HG03432 (cell line): Measurements from ENCODE around the gene SCML1.

Experiments
- ATAC-seq: cut with Tn5 transposase; IDR thresholded peaks from one replicate; pipeline ENCODE4 v1.9.1; 2021; ENCODE audit warnings: mild to moderate bottlenecking, moderate library complexity; ENCODE audit not compliant: unreplicated experiment

Gene SCML1, protein sequence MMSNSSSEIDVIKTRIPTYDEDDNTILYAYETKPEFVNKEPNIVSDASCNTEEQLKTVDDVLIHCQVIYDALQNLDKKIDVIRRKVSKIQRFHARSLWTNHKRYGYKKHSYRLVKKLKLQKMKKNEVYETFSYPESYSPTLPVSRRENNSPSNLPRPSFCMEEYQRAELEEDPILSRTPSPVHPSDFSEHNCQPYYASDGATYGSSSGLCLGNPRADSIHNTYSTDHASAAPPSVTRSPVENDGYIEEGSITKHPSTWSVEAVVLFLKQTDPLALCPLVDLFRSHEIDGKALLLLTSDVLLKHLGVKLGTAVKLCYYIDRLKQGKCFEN

DNA sequence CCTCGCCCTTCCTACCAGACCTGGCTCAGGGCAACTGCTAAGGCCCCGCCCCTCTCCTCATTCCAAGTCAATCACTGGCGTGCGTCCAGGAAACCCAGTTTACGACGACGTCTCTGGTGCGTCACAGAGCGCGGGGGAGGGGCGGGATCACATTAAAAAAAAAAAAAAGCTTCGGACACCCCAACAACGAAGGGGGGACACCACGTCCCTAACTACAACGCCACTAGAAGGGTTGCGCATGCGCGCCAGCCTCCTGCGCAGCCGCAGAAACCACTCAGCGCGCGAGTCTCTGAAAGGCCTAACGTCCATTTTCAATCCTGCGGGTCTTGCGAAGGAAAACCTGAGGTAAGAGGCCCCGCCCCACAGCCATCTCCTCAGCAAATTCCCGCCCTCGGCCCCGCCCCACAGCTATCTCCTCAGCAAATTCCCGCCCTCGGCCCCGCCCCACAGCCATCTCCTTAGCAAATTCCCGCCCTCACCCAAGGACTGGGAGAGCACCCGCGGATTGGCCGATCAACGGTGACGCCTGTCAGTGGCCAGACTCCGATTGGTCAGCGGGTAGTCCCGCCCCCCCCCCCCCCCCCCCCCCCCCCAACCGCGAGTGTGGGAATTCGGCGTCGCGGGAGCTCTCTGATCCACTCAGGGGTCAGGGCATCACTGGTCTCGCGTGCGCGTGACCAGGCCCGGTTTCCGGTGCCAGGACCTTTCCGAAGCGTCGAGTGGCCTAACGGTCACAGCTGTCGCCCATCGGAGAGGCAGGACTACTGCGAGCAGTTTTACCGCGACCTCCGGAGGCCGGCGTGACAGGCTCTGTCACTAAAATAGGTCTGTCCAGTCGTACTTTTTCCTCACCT lies at the start of gene SCML1:
Gene SCML1 (plus strand): TSS at position 638 of the 854 bp plus-strand sequence. CDS start 6,694 bp downstream, outside the sequence.
- ATAC-seq, result peak; percentile 79

DNA sequence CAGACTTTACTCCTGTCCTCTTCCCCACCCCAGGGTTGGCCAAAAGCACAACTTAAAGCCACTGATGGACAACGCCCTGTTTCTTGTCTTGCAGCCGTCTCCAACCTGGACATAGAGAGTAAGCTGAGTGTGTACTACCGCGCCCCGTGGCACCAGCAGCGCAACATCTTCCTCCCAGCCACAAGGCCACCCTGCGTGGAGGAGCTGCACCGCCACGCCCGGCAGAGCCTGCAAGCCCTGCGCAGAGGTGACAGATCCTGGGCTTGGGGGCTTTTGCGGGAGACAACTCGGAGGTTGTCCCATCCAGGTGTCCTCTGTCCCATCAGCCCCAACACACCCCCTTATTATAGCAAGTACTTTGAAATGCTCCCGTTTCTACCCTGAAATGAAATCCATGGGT lies 49.6 kb upstream of the SCML1 start:
- ATAC-seq, result no peak

DNA sequence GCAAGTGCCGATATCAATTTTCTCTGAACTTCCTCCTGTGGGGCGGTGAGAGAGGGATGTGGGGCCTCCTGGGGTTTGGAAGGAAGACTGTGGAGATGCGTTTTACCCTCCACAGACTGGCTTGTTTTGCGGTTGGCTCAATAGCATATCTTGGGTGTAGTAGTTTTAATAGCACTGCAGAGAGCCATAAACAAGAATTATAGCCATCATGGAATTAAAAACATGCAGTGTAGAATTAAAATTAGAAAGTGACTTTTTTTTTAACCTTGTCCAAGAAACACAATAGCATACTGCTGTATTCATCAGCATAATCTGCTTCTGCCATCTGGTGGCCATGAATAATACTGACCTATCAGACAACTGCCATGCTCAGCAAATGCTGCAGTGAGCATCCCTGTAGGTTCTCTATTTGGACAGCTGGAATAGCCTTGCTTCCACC lies 47.3 kb upstream of the SCML1 start:
- peak; percentile 64 for ATAC-seq

DNA sequence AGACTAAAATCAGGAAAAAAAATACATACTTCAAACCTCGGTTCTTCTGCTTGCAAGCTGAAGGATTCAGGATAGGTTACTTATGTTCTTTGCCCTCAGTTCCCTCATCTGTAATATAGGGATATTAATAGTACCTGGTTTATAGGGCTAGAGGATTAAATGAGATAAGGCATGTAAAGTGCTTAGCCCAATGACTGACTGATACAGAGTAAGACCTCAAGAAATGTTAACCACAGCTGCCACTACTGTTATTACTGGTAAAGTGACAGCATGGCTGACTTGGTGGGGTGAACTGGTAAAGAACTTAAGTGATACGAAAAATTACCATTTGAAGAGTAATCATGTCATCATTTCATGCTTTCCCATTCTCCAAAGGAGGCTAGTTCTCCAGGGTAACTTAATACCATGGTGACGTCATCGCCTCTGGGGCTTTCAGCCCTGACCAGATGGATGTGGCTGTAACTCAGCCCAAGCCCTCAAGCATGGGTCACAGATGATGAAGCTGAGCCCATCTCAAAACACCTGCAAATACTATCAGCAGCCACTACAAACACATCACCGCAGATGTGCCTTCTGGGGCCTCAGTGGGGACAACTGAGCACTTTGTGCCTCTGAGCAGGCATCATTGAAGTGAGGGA lies 44.5 kb upstream of the SCML1 start:
- no peak for ATAC-seq

DNA sequence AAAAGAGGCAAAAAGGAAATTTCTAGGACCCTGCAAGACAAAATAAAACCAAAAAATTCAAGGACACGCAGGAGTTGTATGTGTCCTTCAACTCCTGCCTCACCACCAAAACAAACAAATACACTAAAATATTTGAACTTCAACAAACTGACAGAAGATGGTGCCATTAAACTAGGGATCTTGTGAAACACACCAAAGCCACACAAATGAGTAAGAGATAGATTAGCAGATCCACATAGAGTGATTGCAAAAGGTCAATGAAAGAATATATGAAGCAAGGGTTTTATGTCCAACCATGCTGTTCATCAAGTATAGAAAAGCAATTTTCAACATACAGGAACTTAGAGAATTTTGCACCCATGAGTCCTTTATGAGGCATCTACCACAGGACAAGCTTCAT lies 40.1 kb upstream of the SCML1 start:
- no peak for ATAC-seq

DNA sequence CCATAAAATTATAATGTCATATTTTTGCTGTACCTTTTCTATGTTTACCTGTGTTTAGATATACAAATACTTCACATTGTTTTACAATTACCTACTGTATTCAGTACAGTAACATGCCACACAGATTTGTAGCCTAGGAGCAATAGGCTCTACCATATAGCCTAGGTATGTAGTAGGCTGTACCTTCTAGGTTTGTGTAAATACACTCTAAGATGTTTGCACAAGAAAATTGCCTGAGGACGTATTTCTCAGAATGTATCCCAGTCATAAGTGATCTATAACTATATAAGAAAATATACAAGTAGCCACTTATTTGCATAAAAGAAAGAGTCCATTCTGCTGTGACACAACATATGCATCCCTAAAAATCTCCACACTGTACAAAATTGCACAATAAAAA lies 36.3 kb upstream of the SCML1 start:
- ATAC-seq, result no peak

DNA sequence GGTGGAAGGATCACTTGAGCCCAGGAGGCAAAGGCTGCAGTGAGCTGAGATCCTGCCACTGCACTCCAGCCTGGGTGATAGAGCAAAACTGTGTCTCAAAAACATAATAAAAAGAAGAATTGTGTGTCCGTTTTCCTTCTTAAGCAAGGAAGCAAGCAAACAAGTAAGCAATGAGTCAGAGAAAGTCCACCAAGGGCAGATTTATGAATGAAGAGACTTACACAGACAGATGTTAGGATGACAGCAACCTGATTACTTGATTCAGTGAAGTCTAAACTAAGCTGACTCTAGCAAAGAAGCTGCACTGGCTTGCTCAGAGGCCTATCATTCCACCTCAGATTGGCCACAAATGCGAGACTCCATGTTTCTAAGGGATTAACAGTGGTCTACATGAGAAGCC lies 34.1 kb upstream of the SCML1 start:
- no peak for ATAC-seq

DNA sequence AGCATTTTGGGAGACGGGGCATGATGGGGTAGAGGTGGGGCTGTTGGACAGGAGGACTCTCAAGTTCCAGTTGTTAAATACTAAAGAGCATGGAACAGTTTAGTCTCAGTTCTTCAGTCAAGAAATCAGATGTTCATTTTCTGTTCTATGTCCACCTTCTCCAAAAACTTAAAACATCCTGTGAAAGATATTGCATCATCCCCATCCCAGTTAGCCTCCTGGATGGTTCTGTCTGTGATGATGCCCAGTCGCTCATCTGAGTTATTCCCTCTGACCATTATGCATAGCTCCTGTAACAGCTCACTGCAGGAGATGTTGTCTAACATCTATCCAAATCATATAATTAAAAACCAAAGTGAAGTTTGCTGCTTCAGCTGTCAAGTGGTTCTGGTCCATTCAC lies 32.1 kb upstream of the SCML1 start:
- ATAC-seq, result no peak

DNA sequence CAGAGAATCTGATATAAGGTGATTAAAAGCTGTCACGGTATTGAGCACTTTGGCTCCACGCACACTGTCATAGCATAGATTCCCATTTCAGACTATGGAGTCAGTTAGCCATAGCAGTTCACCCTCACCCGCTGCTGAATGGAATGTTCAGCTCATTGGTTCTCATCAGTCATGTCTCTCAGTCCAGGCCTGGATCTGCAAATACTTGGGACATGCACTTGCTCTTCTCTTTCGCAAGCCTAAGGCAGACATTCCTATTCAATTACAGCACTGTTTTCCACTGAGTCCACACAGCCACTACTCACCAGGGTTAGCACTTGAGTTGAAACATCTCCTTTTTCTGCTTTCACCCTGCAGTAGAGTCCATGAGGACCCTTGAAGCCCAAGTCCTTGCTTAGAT lies 30.6 kb upstream of the SCML1 start:
- ATAC-seq, result no peak

DNA sequence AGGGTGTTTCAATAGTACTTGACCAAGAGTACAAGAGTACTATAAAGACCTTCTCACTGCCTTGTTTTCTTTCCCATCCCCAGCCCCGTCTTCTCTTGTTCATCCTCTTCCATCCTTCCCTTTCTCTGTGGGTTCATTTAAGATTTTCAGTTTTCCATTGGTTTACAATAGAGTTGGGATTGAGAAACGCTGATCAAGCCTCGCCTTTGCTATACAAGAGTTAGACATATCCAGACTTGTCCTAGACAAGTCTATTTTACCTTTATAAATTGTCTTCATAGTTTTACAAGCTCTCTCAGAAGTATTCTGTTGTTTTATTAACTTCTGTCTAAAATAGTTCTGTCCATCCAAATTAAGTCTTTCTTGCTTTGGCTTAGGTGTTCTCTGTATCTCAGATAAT lies 29.6 kb upstream of the SCML1 start:
- ATAC-seq, result no peak

DNA sequence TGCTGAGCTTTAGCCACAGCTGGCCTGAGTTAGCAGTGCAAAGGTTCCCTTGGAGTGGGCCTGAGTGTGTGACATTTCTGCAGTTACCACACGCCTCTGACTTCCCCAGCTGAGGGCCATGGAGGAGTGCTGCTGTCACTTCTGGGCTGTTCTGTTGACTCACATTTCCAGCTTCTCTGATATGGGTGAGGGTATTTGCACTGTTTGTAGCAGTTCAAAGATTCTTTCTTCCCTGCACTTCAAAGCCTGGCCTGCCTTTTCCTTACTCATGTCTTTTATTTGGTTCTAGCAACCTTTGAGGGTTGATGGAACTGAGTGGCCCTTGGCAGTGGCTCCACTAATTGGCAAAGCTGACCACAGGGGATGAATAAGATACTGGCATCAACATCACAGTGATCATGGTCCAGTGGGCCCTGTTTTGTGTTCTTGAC lies 26.4 kb upstream of the SCML1 start:
- no peak for ATAC-seq

DNA sequence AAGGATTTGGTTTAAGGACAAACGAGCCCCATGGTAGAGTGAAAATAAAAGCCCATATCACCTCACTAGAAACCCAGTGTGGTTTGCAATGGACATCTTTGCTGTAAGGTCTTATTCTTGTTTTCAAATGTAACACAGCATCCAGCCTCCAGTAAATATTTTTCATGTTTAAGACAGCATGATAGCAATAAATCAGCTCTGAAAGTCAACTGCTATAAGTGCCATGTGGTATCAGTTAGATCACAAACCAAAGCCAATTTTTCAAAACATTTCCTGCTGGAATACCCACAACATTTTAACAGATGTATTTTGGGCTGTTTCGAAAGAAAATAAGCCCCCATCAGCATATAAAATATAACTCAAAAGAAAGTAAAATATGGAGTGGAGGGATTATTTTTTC lies 24.0 kb upstream of the SCML1 start:
- ATAC-seq, result no peak

DNA sequence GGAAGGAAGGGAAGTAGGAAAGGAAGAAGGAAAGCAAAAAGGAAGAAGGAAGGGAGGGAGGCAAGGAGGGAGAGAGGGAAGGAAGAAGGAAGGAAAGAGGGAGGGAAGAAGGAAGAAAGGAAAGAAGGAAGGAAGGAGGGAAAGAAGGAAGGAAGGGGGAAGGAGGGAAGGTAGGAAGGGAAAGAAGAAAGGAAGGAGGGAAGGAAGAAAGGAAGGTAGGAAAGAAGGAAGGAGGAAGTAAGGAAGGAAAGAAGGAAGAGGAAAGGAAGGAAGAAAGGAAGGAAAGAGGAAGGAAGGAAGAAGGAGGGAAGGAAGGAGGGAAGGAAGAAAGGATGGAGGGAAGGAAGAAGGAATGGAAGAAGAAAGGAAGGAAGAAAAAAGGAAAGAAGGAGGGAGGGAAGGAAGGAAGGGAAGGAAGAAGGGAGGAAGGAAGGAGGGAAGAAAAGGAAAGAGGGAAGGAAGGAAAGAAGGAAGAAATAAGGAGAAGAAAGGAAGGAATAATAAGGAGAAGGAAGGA lies 18.6 kb upstream of the SCML1 start:
- ATAC-seq, result no peak

DNA sequence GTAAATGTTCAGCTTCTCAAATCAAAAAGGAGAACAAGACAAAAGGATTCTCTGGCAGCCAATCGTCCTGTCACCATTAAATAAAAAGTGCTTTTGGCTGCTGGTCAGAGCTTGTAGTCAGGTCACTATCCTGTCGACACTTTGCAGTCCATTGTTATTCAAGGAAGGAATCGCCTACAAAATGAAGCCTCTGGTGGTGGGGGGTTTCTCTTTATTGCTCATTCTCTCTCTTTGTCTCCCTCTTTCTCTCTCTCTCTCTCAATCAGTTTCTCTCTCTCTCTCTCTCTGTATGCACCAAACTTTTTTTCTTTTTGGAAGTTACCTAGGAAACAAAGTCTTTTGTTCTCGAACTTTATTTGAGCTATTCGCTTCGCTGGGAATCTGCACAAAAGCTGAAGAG lies 17.6 kb upstream of the SCML1 start:
- ATAC-seq, result no peak

DNA sequence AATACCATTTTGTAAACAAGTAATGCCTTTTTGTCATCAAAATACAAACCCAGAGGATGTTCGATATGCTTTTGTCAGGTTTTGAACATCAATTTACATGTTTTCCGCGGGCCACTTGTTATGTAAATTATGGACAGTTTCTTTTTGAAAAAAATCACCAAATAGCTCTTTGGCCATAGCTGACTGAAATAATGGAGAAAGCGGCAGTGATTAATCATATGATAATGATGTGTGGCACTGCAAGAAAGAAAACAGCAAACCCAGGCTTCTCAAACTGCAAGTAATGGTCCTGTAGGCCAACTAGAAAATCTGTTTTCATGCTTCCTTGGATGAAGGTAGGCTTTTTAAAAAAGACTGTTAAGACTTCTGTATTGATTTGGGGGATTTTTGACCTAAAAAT lies 15.6 kb upstream of the SCML1 start:
- no peak for ATAC-seq

DNA sequence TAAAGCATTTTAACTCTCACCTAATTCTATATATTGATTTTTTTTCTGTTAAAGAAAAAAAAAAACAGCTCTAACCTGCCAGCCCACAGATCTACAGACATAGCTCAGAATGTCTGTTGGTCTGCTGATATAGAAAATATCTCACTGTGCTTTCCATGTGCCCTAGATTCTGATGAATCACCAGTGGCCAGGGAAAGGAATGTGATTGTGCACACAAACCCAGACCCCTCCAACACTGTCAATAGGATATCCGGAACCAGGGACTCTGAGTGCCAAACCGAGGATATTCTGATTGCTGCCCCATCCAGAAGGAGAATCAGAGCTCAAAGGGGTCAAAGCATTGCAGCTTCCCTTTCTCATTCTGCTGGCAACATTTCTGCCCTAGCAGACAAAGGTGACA lies 12.1 kb upstream of the SCML1 start:
- ATAC-seq, result no peak

DNA sequence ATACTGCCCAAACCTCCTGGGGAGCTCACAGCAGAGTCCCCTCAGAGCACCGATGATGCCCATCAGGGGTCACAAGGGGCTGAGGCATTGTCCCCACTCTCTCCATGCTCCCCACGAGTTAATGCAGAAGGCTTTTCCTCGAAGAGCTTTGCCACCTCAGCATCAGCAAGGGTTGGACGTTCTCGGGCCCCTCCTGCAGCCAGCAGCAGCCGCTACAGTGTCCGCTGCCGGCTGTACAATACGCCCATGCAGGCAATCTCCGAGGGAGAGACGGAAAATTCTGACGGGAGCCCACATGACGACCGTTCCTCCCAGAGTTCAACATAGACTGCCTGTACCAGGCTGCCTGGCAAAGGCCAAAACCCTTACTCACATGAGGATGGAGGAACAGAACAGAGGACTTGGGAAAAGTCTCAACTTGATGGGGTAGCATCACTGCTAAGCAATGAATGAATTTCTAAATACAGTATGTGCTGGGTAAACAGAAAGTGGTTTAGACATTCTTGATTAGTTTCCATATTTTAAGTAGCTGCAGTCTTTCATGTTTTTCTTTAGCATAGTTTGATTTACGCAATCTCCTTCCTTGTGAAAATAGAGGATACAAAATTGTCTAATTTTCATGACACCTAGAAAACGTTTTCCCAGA lies 5.0 kb upstream of the SCML1 start:
- no peak for ATAC-seq

DNA sequence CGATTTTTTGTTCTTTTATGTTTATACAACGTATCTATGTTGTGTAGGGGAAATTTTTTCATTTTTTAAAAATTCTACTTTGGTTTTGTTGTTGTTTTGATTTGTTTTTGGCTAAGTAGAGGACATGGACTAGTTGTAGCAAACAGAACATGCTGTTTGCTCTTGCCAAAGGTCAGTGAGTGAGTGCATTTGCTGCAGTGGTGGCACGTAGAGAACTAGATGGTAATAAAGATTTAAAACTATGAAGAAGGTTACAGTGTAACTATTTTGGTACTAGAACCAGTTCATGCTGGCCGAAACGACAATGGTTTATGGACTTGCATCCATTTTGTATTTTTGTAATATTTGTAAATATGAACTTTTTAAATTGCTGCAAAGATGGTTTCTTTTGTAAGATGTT lies 1.9 kb upstream of the SCML1 start:
- no peak for ATAC-seq

DNA sequence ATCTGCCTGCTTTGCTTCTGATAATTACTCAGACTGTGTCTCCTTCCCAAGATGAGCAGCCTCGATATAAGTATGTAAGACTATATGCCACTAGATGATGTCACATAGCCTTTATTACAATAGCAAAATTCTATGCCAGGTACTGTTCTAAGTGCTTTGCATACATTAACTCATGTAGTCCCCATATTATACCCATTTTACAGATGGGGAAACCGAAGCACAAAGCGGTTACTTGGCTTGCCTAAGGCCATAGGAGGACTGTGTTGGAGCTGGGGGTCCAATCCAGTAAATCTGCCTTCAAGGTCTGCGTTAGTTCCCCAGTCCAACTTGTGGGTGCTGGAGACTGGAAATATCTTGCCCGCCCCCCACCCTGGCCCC lies 826 bp upstream of the SCML1 start:
- ATAC-seq, result no peak

DNA sequence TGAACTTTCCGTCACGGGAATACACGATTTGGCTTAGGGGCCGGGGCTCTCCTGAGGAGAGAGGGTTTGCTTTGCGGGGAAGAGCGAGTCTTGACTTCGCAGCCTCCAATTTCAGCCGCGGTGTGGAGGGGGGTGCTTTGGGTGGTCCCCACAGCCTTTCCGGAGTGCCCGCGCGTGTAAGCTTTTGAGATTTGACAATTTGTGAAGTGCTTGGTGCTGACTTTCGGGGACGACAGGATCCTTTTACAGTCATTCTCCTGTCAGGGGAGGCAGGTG lies 355 bp downstream of the SCML1 start:
- ATAC-seq, result peak; percentile 1

DNA sequence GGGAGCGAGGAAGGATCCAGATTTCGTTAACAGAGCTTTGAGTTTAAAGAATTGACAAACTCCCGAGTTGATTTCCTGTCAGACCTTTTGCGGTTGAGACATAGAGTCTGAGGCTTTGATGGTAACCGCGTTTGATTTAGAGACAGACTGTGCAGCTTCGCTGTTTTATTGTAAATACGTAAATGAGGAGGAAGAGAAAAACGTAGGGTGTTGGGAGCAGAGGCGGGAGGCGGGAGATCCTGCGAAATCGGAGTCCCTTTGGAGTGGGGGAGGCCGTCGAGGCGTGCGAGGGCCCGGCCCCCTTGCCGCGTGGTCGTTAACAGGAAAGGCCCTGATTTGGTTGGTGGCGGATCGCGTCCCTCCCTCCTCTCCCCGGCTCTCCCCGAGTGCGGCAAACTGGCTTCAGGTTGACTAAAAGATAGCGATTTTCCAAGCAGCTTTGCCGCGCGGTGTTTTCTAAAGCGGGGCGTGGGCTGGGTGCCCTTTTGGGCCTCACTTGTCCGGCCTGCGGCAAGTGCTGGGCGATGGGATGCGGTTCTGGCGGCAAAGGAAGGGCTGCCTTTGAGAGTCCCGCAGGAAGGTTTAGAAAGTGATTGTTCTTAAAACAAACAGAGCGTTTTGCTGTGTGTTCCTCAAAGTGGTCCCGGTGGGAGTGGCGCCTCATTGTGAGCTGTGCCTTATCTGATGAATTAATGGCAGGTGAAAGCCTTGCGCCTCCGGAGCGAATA lies 857 bp downstream of the SCML1 start:
- no peak for ATAC-seq
